K562 (cell line): ENCODE data around the gene VSIG10L. TPM values are rescaled to one million over a fixed set of nuclear protein-coding genes. Genes with fewer than 3 reads are reported as not detected.

ENCODE experiments used
- ATAC-seq: fragments of 200-7000 bp; cut with Tn5 transposase; 3 replicates; pipeline ENCODE4 v1.9.1; 2020; ENCODE audit warnings: moderate library complexity
- BruUV-seq: library from RNA; stranded (reverse); fragments of 400-500 nt; replicated peaks from 2 replicates; lab custom pipeline; 2021; lab: Mats Ljungman, UMichigan
- CTCF ChIA-PET: fragments of 300-600 bp; formaldehyde crosslinking; extraction: SDS; loops from one replicate; lab custom pipeline; 2021; ENCODE audit warnings: low intra/inter-chr PET ratio; lab: Yijun Ruan, JAX
- POLR2A ChIA-PET: fragments of 300-600, 350-650 bp; sonication (Branson Sonifier 250); formaldehyde crosslinking; extraction: SDS; loops from one replicate; lab custom pipeline; 2021; ENCODE audit warnings: antibody characterized with exemption, inconsistent platforms; lab: Yijun Ruan, JAX
- DNase-seq, 4 experiments: peaks; one replicate each; pipeline versions ENCODE4 v3.0.0 to v3.0.0-alpha.2; 2011 to 2018; ENCODE audit warnings: low spot score in 3 of 4, mixed read lengths in 3 of 4; ENCODE audit errors: extremely low read depth in 1 of 4
- FAIRE-seq: peaks from 2 replicates; lab custom pipeline; 2011; peaks lifted over from hg19 to GRCh38; lab: Jason Lieb, UNC
- H2AFZ ChIP-seq: 2 replicates; pipeline ENCODE4 v1.6.0; 2011; ENCODE audit warnings: low read depth, low read length, control low read depth, inconsistent platforms
- H3K27ac ChIP-seq: fragments of 200-600 bp; 3 replicates; pipeline ENCODE4 v1.8.0; 2011; ENCODE audit warnings: low read depth, mild to moderate bottlenecking, control low read depth, inconsistent platforms, low read length, moderate library complexity, mixed read lengths; ENCODE audit errors: extremely low read depth
- H3K27me3 ChIP-seq, 2 experiments: fragments of 300-600 bp in 1 of 2; 2 replicates in 1 of 2; 3 replicates in 1 of 2; pipeline versions ENCODE4 v1.6.0 to v1.8.0; 2011; ENCODE audit warnings: inconsistent platforms in 2 of 2, low read length in 2 of 2, mild to moderate bottlenecking in 1 of 2, mixed read lengths in 1 of 2, moderate library complexity in 1 of 2; ENCODE audit not compliant: control insufficient read depth in 2 of 2, insufficient read depth in 2 of 2
- H3K36me3 ChIP-seq: fragments of 300-600 bp; 3 replicates; pipeline ENCODE4 v1.8.0; 2011; ENCODE audit warnings: mild to moderate bottlenecking, low read length, inconsistent platforms; ENCODE audit not compliant: control insufficient read depth, insufficient read depth
- H3K4me1 ChIP-seq, 2 experiments: fragments of 200-600 bp in 1 of 2; replicated peaks in 1 of 2; 2 replicates in 1 of 2; 3 replicates in 1 of 2; pipeline versions ENCODE4 v1.5.1 to v1.8.0; 2011; ENCODE audit warnings: inconsistent platforms in 2 of 2, low read length in 2 of 2, mild to moderate bottlenecking in 1 of 2, mixed read lengths in 1 of 2, moderate library complexity in 1 of 2; ENCODE audit not compliant: control insufficient read depth in 2 of 2, insufficient read depth in 2 of 2
- H3K4me2 ChIP-seq: 2 replicates; pipeline ENCODE4 v1.6.1; 2011; ENCODE audit warnings: low read length, control low read depth, inconsistent platforms, mixed read lengths; ENCODE audit not compliant: insufficient read depth
- H3K4me3 ChIP-seq: fragments of 200-600 bp; sonication (generic), shearing (Covaris generic); 2 replicates; pipeline ENCODE4 v1.5.1; 2016; ENCODE audit warnings: control low read depth, inconsistent platforms
- H3K79me2 ChIP-seq: fragments of 200-600 bp; 3 replicates; pipeline ENCODE4 v1.8.0; 2011; ENCODE audit warnings: low read length, inconsistent platforms; ENCODE audit not compliant: control insufficient read depth, insufficient read depth
- H3K9ac ChIP-seq, 2 experiments: 2 replicates each; pipeline versions ENCODE4 v1.6.0 to v1.6.1; 2011; ENCODE audit warnings: low read depth in 2 of 2, low read length in 2 of 2, control low read depth in 1 of 2, inconsistent platforms in 1 of 2, mild to moderate bottlenecking in 1 of 2, mixed read lengths in 1 of 2; ENCODE audit not compliant: insufficient read depth in 1 of 2
- H3K9me1 ChIP-seq: one replicate; pipeline ENCODE4 v1.6.0; 2011; ENCODE audit warnings: inconsistent platforms, mild to moderate bottlenecking, low read length, moderate library complexity; ENCODE audit not compliant: control insufficient read depth, insufficient read depth
- H3K9me3 ChIP-seq: replicated peaks from 2 replicates; pipeline ENCODE4 v1.5.1; 2011; ENCODE audit warnings: low read depth, low read length, inconsistent platforms; ENCODE audit not compliant: control insufficient read depth, insufficient read depth
- H4K20me1 ChIP-seq: replicated peaks from 2 replicates; pipeline ENCODE4 v1.6.1; 2011; ENCODE audit warnings: low read length, inconsistent platforms, mixed read lengths; ENCODE audit not compliant: control insufficient read depth, insufficient read depth
- CHD4 ChIP-seq: fragments of 200-600 bp; sonication (generic); IDR thresholded peaks from 3 replicates; pipeline ENCODE4 v1.6.1; 2012; ENCODE audit warnings: low read depth, mild to moderate bottlenecking, mixed read lengths, low read length, inconsistent platforms; ENCODE audit not compliant: insufficient read depth, insufficient replicate concordance, poor library complexity, severe bottlenecking
- HLTF ChIP-seq: fragments of 450-650 bp; IDR thresholded peaks from 2 replicates; pipeline ENCODE4 v1.6.1; 2016
- TFAM ChIP-seq: fragments of 250-450 bp; sonication (Bioruptor Pico); conservative IDR thresholded peaks from 2 replicates; pipeline ENCODE4 v1.5.0; 2021; ENCODE audit warnings: mild to moderate bottlenecking, moderate library complexity
- ZNF644 ChIP-seq: fragments of 200-800 bp; sonication (Bioruptor generic); IDR thresholded peaks from 2 replicates; pipeline ENCODE4 v1.6.1; 2016; ENCODE audit warnings: low read depth, missing genetic modification characterization, missing compliant biosample characterization
- ZNF699 ChIP-seq: fragments of 250-450 bp; sonication (Bioruptor Pico); IDR thresholded peaks from 2 replicates; pipeline ENCODE4 v1.8.0; 2021; ENCODE audit warnings: mild to moderate bottlenecking, moderate library complexity; ENCODE audit not compliant: insufficient replicate concordance
- WGBS: fragments of 100-300 bp; shearing (Covaris generic); methylation state at CpG from one replicate; pipeline ENCODE4 v1.1.6; 2016; ENCODE audit warnings: low coverage, mixed read lengths; ENCODE audit not compliant: insufficient coverage; ENCODE audit errors: missing lambda C conversion rate; 5-methylcytosine and 5-hydroxymethylcytosine counted together
- in situ Hi-C: fragments of 300-500 bp; cut with MboI; formaldehyde crosslinking; loops from 4 replicates; pipeline ENCODE4 v1.15.0; 2018; ENCODE audit warnings: inconsistent platforms, mixed read lengths
- intact Hi-C: fragments of 100-400 bp; cut with micrococcal nuclease; formaldehyde crosslinking; loops from 2 replicates; pipeline ENCODE4 v1.14.2; 2022
- polyA plus RNA-seq, 8 experiments: library from polyadenylated mRNA; depleted of rRNA in 4 of 8; stranded (reverse) in 5 of 8; unstranded in 3 of 8; fragments of >200 nt; fragmentation: Nextera tagmentation in 2 of 8; fragmentation: Illumina TruSeq in 1 of 8; extraction: Ambion mirVana in 2 of 8; extraction: Trizol in 1 of 8; gene quantifications; 2 replicates each; pipeline versions ENCODE4 v1.2.1 to v1.2.3, GENCODE V29; 2011 to 2014; ENCODE audit warnings: inconsistent platforms in 1 of 8, missing spikeins in 1 of 8
- total RNA-seq, 7 experiments: library from RNA; depleted of rRNA in 6 of 7; stranded (reverse); fragments of >200 nt in 6 of 7; fragmentation: Illumina TruSeq in 2 of 7; extraction: Trizol in 2 of 7; gene quantifications; 2 replicates each; pipeline versions ENCODE4 v1.2.1 to v1.2.3, GENCODE V29; 2011 to 2021; ENCODE audit warnings: low replicate concordance in 1 of 7

The VSIG10L gene
- total and polyA plus RNA-seq, 9 of the 15 experiments (the other 6 are each of a cell fraction or from before 2014, with no cell fraction given): 1.1 to 7.6 (median 2.2) TPM

- peaks cover 12 to 17% of the 10 kb centered on the region in 2 experiments; a peak in 4 of 5 replicates for H3K4me1 ChIP-seq
- DNase-seq (no peak), FAIRE-seq (no peak), ATAC-seq (no peak)
- no TSS peak for BruUV-seq
- CTCF ChIA-PET: no interaction called here
- intact Hi-C loops: no loop called here
- H4K20me1 ChIP-seq: 0 out of 2 replicates have a peak, but pooled peaks cover 4% of the 10 kb centered on the region
- no peak for TF ChIP-seq ZNF644 (tag)
- TF ChIP-seq ZNF699 (CRISPR knock-in tag): no peak
- no peak for TF ChIP-seq CHD4
- no peak for TF ChIP-seq HLTF
- no peak for TF ChIP-seq TFAM (CRISPR knock-in tag)
- H3K27ac ChIP-seq: no peak overlapping the region
- H3K36me3 ChIP-seq: peaks cover 12% of the 10 kb centered on the region; the same call in 2 of the 3 replicates
- no peaks in the 10 kb centered on the region for H3K9me1 ChIP-seq
- in situ Hi-C loops: no loop called here
- H3K4me3 ChIP-seq: no peak overlapping the region
- 87% methylated on average over 7 of the region's 7 CpGs for WGBS
- no peaks in the 10 kb centered on the region for H3K9me3 ChIP-seq
- H3K4me2 ChIP-seq: no peak overlapping the region
- H3K27me3 ChIP-seq: no peaks in the 10 kb centered on the region
- H3K9ac ChIP-seq: peak overlapping the region in 1 of 2 experiments; percentile 20; a peak in 1 of 4 replicates
- POLR2A ChIA-PET: interaction anchor here (0.7 to 1.2 kb wide), 2 partner anchors 11 to 19 kb away, joined by 3 read pairs; no protein-coding TSS in a partner anchor
- no peak overlapping the region for H2AFZ ChIP-seq
- peaks cover 25% of the 10 kb centered on the region for H3K79me2 ChIP-seq
Measured at GRCh38 chr19:51357952-51358351, 16.0 kb upstream of the VSIG10L start.
